Measurements from ENCODE around the gene KCNH2.
"Not testable (repeated sequence)": the region's sequence is repeated elsewhere in the genome, so short reads cannot be mapped to it uniquely, and the experiment has no call there.

KCNH2 gene

GRCh38 chr7:151012031-151012692 is 34.0 kb upstream of the KCNH2 start:
- DNase-seq = no peak

GRCh38 chr7:151011616-151012015 is 33.5 kb upstream of the KCNH2 start:
- DNase-seq = not testable (repeated sequence)

GRCh38 chr7:151011097-151011409 is 32.9 kb upstream of the KCNH2 start:
- no peak for DNase-seq

- DNase-seq = no peak
Measured at GRCh38 chr7:151010307-151011096, 32.4 kb upstream of the KCNH2 start.

GRCh38 chr7:151010037-151010306 is 31.9 kb upstream of the KCNH2 start:
- DNase-seq = no peak

- DNase-seq = no peak
Measured at GRCh38 chr7:151009327-151010036, 31.4 kb upstream of the KCNH2 start.

- no peak for DNase-seq
Measured at GRCh38 chr7:151008511-151009323, 30.6 kb upstream of the KCNH2 start.

GRCh38 chr7:151008143-151008510 is 30.0 kb upstream of the KCNH2 start:
- no peak for DNase-seq

GRCh38 chr7:151007469-151007898 is 29.4 kb upstream of the KCNH2 start:
- no peak for DNase-seq

GRCh38 chr7:151006590-151007300 is 28.6 kb upstream of the KCNH2 start:
- DNase-seq = no peak

- peak in 1 of 2 experiments; percentile 57 for DNase-seq
Measured at GRCh38 chr7:151005566-151005965, 27.4 kb upstream of the KCNH2 start.

- DNase-seq = no peak
Measured at GRCh38 chr7:151003572-151003971, 25.5 kb upstream of the KCNH2 start.

GRCh38 chr7:151001546-151001945 is 23.4 kb upstream of the KCNH2 start:
- DNase-seq = no peak

GRCh38 chr7:151000897-151001495 is 22.9 kb upstream of the KCNH2 start:
- DNase-seq = no peak

- DNase-seq = no peak
Measured at GRCh38 chr7:150999497-151000230, 21.5 kb upstream of the KCNH2 start.

GRCh38 chr7:150999001-150999400 is 20.9 kb upstream of the KCNH2 start:
- no peak for DNase-seq

- no peak for DNase-seq
Measured at GRCh38 chr7:150998341-150998740, 20.2 kb upstream of the KCNH2 start.

GRCh38 chr7:150997817-150998216 is 19.7 kb upstream of the KCNH2 start:
- no peak for DNase-seq

GRCh38 chr7:150997075-150997511 is 19.0 kb upstream of the KCNH2 start:
- DNase-seq = no peak

- DNase-seq = no peak
Measured at GRCh38 chr7:150996376-150997074, 18.4 kb upstream of the KCNH2 start.

Data from NCI-H524 (cell line).